Epithelial cell of prostate (primary cell): ENCODE data around the gene SORL1.

Experiments
- DNase-seq: peaks from one replicate; pipeline ENCODE4 v3.0.0-alpha.2; 2011; ENCODE audit warnings: low read depth, low spot score
- H3K27ac ChIP-seq: fragments of 450-650 bp; 2 replicates; pipeline ENCODE4 v1.5.1; 2017; ENCODE audit warnings: mild to moderate bottlenecking

Gene SORL1

GRCh38 chr11:121670266-121670665 is 218.2 kb downstream of the SORL1 start:
- no peak for DNase-seq
- H3K27ac ChIP-seq, result no peak overlapping the region

GRCh38 chr11:121670805-121671282 is 218.7 kb downstream of the SORL1 start:
- H3K27ac ChIP-seq, result no peak overlapping the region
- DNase-seq, result no peak

GRCh38 chr11:121671283-121672168 is 219.4 kb downstream of the SORL1 start:
- DNase-seq, result no peak
- no peak overlapping the region for H3K27ac ChIP-seq

- H3K27ac ChIP-seq, result no peak overlapping the region
- no peak for DNase-seq
Observed at GRCh38 chr11:121672630-121673487, 220.7 kb downstream of the SORL1 start.

GRCh38 chr11:121681550-121682268 is 229.6 kb downstream of the SORL1 start:
- H3K27ac ChIP-seq, result no peak overlapping the region
- DNase-seq, result no peak
